Brain microvascular endothelial cell (primary cell): ENCODE data around the gene NELFCD.

Source experiments
- DNase-seq: peaks from one replicate; pipeline ENCODE4 v3.0.0-alpha.2; 2020
- H3K27ac ChIP-seq: fragments of 250-450 bp; sonication (Bioruptor Pico); 2 replicates; pipeline ENCODE4 v1.5.1; 2020; ENCODE audit warnings: mild to moderate bottlenecking, moderate library complexity
- H3K27me3 ChIP-seq: fragments of 250-450 bp; sonication (Bioruptor Pico); replicated peaks from 2 replicates; pipeline ENCODE4 v1.5.1; 2020; ENCODE audit warnings: mild to moderate bottlenecking
- H3K36me3 ChIP-seq: fragments of 250-450 bp; sonication (Bioruptor Pico); replicated peaks from 2 replicates; pipeline ENCODE4 v1.5.1; 2020; ENCODE audit warnings: mild to moderate bottlenecking
- H3K4me3 ChIP-seq: 2 replicates; pipeline ENCODE4 v1.5.1; 2011; ENCODE audit warnings: low read depth, mild to moderate bottlenecking, control low read depth, low read length, moderate library complexity
- CTCF ChIP-seq: IDR thresholded peaks from 2 replicates; pipeline ENCODE4 v1.5.1; 2011; ENCODE audit warnings: low read depth, mild to moderate bottlenecking, moderate library complexity, low read length, control low read depth, inconsistent platforms; ENCODE audit errors: missing control alignments
- in situ Hi-C: cut with HindIII; loops from 2 replicates; pipeline ENCODE4 v1.10.0; 2017; ENCODE audit warnings: low sequenced_read_pairs, low pct_ligation_motif_present

The NELFCD gene

GRCh38 chr20:59006864-59007664, 26.0 kb downstream of the NELFCD start, which contains the start of gene CTSZ:
TSS of gene CTSZ (minus strand) at chr20:59007254. CDS start at chr20:59007128, 126 bp downstream.
- Histone ChIP-seq H3K27me3 (no peaks in the 10 kb centered on the region), H3K27ac (peak within 1 kb of the TSS; percentile 58), H3K4me3 (peak within 1 kb of the TSS; percentile 60), H3K36me3 (no peaks in the 10 kb centered on the region)
- no peak for TF ChIP-seq CTCF
- DNase-seq = no peak
- in situ Hi-C loops = no loop called here

GRCh38 chr20:59007665-59008511, 26.8 kb downstream of the NELFCD start:
- no peaks in the 10 kb centered on the region for H3K36me3 ChIP-seq
- no peaks in the 10 kb centered on the region for H3K27me3 ChIP-seq
- H3K27ac ChIP-seq = peak overlapping the region; percentile 58
- H3K4me3 ChIP-seq = peak overlapping the region; percentile 60
- TF ChIP-seq CTCF = no peak
- DNase-seq = no peak
- in situ Hi-C loops = no loop called here

GRCh38 chr20:59008715-59009336, 27.8 kb downstream of the NELFCD start:
- Histone ChIP-seq H3K36me3 (no peaks in the 10 kb centered on the region), H3K27me3 (no peaks in the 10 kb centered on the region), H3K27ac (no peak overlapping the region), H3K4me3 (no peak overlapping the region)
- TF ChIP-seq CTCF = no peak
- no peak for DNase-seq
- in situ Hi-C loops = no loop called here

GRCh38 chr20:59010321-59010994, 29.4 kb downstream of the NELFCD start:
- H3K4me3 ChIP-seq = no peak overlapping the region

More at GRCh38 chr20:59010321-59010994, 29.4 kb downstream of the NELFCD start:
- H3K36me3 ChIP-seq = no peaks in the 10 kb centered on the region
- peak overlapping the region; percentile 74 for H3K27ac ChIP-seq
- TF ChIP-seq CTCF = no peak
- in situ Hi-C loops = no loop called here
- no peak for DNase-seq
- H3K27me3 ChIP-seq = no peaks in the 10 kb centered on the region
